GM21737 (cell line): ENCODE measurements around the gene SAMHD1.
"Not testable (repeated sequence)": the region's sequence is repeated elsewhere in the genome, so short reads cannot be mapped to it uniquely, and the experiment has no call there.

Experiments used
- ATAC-seq: cut with Tn5 transposase; IDR thresholded peaks from one replicate; pipeline ENCODE4 v1.9.1; 2021; ENCODE audit warnings: mild to moderate bottlenecking, moderate library complexity; ENCODE audit not compliant: unreplicated experiment

SAMHD1 gene

GRCh38 chr20:36951198-36951978, at the start of gene SAMHD1:
Gene SAMHD1 (minus strand): TSS chr20:36951708. CDS start chr20:36951643, 65 bp downstream.
- ATAC-seq: peak; percentile 86

DNA sequence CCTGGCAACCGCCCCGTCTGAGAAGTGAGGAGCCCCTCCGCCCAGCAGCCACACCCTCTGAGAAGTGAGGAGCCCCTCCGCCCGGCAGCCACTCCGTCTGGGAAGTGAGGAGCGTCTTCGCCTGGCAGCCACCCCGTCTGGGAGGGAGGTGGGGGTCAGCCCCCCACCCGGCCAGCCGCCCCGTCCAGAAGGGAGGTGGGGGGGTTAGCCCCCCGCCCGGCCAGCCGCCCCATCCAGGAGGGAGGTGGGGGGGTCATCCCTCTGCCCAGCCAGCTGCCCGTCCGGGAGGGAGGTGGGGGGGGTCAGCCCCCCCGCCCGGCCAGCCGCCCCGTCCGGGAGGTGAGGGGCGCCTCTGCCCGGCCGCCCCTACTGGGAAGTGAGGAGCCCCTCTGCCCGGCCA, 48.7 kb upstream of the SAMHD1 start:
- ATAC-seq: not testable (repeated sequence)

- ATAC-seq: no peak
These were observed 47.1 kb upstream of the SAMHD1 start for GRCh38 chr20:36998652-36999051.

DNA sequence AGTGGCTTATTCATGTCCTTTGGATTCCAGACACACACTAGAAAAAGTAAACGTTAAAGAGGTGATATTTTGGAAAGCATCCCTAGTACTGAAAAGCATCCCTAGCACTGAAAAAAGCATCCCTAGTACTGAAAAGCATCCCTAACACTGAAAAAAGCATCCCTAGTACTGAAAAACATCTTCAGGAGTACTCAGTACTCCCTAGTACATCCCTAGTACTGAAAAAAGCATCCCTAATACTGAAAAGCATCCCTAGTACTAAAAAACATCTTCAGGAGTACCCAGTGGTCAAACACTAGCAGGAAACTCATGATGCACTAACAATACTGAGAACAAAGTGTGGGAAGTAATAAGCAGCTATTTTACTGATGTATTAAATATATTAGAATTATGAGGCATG, 45.6 kb upstream of the SAMHD1 start:
- no peak for ATAC-seq

GRCh38 chr20:36994221-36994620, 42.7 kb upstream of the SAMHD1 start:
- ATAC-seq: not testable (repeated sequence)

DNA sequence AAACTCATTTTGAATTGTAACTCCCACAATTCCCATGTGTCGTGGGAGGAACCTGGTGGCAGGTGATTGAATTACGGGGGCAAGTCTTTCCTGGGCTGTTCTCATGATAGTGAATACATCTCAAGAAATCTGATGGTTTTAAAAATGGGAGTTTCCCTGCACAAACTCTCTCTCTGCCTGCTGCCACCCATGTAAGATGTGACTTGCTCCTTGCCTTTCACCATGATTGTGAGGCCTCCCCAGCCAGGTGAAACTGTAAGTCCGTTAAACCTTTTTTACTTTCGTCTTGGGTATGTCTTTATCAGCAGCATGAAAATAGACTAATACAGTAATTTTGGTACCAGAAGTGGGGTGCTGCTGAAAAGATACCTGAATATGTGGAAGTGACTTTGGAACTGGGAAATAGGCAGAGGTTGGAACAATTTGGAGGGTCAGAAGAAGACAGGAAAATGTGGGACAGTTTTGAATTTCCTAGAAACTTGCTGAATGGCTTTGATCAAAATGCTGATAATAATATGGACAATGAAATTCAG, 41.4 kb upstream of the SAMHD1 start:
- no peak for ATAC-seq

DNA sequence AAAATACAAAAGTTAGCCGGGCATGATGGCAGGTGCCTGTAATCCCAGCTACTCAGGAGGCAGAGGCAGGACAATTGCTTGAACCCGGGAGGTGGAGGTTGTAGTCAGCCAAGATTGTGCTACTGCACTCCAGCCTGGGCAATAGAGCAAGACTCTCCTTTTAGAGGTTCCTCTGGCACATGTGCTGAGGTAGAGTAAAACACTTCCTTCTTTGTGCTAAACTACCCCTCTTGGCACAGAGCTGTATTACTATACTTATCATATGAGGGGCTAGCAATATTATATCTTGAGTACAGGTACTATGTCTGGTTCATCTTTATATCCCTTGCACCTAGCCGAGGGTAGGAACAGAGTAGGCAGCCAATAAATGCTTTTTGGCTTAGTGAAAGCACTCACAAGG, 40.2 kb upstream of the SAMHD1 start:
- no peak for ATAC-seq

- no peak for ATAC-seq
These were observed 38.3 kb upstream of the SAMHD1 start for GRCh38 chr20:36989797-36990196.

DNA sequence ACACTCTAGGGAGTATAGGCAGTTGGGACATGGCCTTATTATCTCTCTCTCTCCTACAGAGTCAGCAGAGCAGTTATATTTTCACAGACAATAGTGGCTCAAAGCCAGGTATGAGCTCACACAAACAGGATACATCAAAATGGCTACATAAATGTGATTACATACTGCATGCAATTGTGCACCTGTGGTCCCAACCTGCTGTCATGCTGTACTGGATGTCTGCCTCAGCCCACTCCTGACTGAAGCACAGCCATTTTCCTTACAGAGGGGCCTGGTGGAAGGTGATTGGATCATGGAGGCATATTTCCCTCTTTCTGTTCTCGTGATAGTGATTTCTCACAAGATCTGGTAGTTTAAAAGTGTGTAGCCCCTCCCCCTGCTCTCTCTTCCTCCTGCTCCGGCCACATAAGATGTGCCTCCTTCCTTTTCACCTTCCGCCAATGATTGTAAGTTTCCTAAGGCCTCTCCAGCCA, 37.0 kb upstream of the SAMHD1 start:
- ATAC-seq: no peak

DNA sequence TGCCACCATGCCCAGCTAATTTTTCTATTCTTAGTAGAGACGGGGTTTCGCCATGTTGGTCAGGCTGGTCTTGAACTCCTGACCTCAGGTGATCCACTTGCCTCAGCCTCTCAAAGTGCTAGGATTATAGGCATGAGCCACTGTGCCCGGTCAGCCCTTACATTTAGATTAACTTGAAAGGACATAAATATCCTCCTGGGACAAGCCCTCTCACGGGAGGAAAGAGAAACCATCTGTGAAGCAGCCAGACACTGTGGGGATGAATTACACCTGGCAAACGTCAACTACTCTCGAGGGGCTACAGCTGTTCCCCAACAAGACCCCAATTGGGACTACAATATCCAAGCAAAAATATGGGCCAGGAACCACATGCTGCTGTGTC, 32.7 kb upstream of the SAMHD1 start:
- no peak for ATAC-seq

DNA sequence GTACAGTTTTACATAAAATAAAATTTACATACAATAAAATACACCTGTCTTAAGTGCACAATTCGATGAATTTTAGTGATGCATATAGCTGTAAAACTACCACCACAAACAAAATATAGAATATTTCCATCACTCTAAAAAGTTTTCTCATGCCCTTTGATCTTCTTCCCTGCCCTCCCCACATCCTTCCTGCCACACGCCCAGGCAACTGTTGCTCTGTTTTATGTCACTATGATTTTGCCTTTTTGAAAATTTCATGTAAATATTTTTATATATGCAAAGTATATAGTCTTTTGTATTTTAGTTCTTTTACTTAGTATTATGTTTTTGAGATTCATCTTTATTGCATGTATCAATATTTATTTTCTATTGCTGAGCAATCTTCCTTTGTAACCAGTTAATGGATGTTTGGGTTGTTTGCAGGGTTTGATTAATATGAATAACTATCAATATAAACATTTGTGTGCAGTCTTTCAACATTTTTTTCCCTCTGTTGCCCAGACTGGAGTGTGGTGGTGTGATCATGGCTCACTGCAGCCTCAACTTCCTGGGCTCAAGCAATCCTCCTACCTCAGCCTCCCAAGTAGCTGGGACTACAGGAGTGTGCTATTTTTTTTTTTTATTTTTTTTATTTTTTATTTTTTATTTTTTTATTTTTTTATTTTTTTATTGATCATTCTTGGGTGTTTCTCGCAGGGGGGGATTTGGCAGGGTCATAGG, 23.8 kb upstream of the SAMHD1 start:
- no peak for ATAC-seq

DNA sequence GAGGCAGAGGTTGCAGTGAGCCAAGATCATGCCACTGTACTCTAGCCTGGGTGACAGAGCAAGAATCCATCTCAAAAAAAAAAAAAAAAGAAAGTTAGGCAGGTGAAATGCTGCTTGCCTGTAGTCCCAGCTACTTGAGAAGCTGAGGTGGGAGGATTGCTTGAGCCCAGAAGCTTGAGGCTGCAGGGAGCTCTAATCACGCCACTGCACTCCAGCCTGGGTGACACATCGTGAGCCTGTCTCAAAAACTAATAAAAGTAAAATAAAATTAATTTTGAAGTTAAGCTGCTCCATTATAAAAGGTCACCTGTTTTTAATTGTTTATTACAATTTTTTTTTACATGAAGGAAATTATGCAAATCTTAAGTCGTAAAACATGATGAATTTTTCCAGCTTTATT, 23.2 kb upstream of the SAMHD1 start:
- ATAC-seq: no peak

DNA sequence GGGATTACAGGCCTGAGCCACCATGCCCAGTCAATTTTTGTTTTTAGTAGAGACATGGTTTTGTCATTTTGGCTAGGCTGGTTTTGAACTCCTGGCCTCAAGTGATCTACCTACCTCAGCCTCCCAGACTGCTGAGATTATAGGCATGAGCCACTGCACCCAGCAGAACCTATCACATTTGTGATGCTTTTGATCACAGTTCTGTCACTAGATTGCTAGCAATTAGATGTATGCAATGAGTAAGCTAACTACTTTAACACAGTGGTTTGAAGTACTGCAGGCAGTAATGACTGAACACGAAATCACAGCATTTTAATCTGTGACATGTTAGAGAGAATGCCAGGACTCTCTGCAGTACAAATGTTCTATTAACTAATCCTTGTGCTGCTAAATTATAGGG, 19.6 kb upstream of the SAMHD1 start:
- ATAC-seq: no peak

GRCh38 chr20:36969478-36970186, 18.1 kb upstream of the SAMHD1 start:
- ATAC-seq: no peak

- ATAC-seq: no peak
These were observed 17.5 kb upstream of the SAMHD1 start for GRCh38 chr20:36969051-36969450.

DNA sequence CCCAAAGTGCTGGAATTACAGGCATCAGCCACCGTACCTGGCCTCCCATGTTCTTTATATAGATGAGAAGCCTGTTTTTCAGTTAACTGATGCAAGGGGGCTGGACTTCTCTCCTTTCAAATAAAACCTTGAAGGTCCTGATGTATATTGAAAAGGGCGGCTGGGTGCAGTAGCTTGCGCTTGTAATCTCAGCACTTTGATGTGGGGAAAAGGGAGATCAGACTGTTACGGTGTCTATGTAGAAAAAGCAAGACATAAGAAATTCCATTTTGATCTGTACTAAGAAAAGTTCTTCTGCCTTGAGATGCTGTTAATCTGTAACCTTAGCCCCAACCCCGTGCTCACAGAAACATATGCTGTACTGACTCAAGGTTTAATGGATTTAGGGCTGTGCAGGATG, 16.1 kb upstream of the SAMHD1 start:
- ATAC-seq: no peak

DNA sequence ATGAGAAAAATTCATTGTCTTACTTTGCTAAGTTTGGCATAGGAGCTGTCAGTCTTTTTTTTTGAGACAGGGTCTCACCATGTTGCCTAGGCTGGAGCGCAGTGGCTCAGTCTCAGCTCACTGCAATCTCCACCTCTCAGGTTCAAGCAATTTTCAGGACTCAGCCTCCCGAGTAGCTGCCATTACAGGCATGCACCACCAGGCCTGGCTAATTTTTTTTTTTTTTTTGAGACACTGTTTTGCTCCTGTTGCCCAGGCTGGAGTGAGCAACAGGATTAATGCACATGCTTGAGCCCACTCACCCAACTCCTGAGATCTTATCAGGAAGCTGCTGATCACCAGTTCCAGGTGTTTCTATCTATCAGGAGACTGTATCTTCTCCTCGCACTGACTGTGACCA, 15.5 kb upstream of the SAMHD1 start:
- ATAC-seq: not testable (repeated sequence)

GRCh38 chr20:36962354-36962941, 10.9 kb upstream of the SAMHD1 start:
- not testable (repeated sequence) for ATAC-seq

GRCh38 chr20:36959242-36959641, 7.7 kb upstream of the SAMHD1 start:
- no peak for ATAC-seq

GRCh38 chr20:36957875-36958667, 6.6 kb upstream of the SAMHD1 start:
- ATAC-seq: no peak
